ENCODE measurements around the gene CASP12.
"Not testable (repeated sequence)": the region's sequence is repeated elsewhere in the genome, so short reads cannot be mapped to it uniquely, and the experiment has no call there.

- TF ChIP-seq CTCF (IDR thresholded peaks at IDR 0.05; ENCODE audit: insufficient read depth, low read length, poor library complexity, severe bottlenecking); EZH2phosphoT487 (conservative IDR thresholded peaks at IDR 0.05; ENCODE audit: low read length): not testable (repeated sequence)
Observed at GRCh38 chr11:104934073-104934472, 35.8 kb upstream of the CASP12 start.
